NCI-H2171 (cell line): ENCODE measurements around the gene C1orf21.
A peak's percentile ranks its signal among the peaks of the same experiment; 100 is the strongest.
"Not testable (repeated sequence)": the region's sequence is repeated elsewhere in the genome, so short reads cannot be mapped to it uniquely, and the experiment has no call there.

ENCODE experiments used
- DNase-seq: peaks from one replicate; lab custom pipeline; 2025; lab: John Stamatoyannopoulos, UW

C1orf21 gene, protein sequence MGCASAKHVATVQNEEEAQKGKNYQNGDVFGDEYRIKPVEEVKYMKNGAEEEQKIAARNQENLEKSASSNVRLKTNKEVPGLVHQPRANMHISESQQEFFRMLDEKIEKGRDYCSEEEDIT

DNA sequence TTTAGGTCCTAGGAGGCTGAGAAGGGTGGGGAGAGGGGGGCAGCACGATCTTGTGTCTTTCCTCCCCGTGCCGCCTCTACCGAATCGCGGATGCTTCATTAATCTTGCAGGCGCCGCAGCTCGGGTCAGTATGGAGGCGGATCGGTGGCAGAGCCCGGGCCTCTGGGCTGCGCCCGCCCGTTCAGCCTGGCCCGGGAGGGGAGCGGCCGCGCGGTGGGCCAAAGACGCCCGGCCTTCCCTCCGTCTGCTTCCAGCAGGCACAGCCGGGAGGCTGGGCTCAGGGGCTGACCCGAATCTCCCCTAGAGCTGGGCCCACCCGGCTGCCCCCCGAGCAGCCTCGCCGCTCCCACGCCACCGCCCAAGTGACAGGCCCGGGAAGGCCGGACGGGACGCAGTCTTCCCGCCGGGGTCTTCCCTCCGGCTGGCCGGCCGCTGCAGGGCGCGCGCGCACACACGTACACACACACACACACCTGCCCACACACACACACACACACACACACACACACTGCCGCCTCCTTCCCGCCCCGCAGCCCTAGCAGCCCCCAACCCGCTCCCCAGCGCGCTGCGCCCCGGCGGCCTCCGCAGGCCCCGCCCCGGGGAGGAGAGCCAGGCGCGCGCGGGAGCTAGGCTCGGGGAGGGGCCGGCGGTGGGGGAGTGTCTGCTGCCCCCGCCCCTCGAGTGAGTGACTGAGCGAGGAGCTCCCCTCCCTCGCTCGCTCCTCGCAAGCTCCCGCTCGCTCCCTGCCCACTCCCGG lies at the start of gene C1orf21:
C1orf21 (plus strand) TSS at position 718 of the 757 bp plus-strand sequence. CDS start 90,481 bp downstream, outside the sequence.
- peak; percentile 92 for DNase-seq

DNA sequence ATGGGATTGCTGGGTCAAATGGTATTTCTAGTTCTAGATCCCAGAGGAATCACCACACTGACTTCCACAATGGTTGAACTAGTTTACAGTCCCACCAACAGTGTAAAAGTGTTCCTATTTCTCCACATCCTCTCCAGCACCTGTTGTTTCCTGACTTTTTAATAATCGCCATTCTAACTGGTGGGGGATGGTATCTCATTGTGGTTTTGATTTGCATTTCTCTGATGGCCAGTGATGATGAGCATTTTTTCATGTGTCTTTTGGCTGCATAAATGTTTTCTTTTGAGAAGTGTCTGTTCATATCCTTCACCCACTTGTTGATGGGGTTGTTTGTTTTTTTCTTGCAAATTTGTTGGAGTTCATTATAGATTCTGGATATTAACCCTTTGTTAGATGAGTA lies 49.0 kb upstream of the C1orf21 start:
- not testable (repeated sequence) for DNase-seq

DNA sequence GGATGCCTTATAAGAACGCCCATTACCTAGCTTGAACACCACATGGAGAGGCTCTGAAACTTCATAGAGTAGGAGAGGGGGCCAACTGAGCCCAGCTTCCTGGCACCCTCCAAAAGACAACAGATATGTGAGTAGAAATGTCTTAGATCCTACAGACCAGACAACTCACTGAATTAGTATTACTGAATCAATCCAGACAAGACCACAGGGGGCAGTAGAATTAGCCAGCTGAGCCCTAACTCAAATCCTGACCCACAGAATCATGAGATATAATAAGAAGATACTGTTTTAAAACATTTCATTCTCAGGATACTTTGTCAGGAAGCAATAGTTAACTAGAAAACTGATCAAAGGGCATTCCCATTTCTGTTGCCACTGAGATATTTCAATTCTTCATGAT lies 45.8 kb upstream of the C1orf21 start:
- no peak for DNase-seq

DNA sequence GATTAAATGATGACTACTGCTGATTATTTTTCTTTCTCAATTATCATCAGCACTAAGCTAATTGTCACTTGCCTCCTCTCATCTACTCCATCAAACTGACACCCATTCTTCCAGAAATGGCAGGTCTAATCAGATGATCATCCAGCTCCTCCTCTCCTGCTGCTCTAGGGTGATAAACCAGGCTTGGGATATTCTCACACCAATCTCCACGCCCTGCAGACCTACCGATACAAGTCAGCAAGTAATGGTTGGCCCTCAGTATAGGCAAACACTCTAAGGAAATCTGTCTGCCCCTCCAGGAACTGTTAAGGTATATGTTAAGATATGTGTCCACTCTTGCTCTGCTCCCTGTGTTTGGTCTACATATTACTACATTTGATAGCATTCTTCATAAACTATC lies 36.3 kb upstream of the C1orf21 start:
- no peak for DNase-seq

DNA sequence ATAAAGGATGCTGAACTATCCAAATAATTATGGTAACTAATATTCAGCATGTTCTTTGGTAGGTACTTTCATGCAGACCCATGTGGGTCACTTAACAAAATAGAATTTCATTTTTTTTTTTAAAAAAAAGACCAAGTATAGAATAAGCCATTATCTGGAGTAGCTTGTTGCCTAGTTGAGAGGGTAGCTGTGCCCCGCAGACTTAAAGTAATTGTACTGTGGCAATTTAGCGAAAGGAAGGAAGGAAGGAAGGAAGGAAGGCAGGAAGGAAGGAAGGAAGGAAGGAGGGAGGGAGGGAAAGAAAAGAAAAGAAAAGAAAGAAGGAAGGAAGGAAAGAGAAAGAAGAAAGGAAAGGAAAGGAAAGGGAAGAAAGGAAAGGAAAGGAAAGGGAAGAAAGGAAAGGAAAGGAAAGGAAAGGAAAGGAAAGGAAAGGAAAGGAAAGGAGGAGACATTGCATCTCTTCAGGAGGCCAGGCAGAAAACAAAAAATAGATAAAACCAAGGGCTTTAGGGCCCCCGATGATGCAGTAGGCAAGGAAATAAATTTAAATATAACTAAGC lies 35.3 kb upstream of the C1orf21 start:
- DNase-seq: no peak

DNA sequence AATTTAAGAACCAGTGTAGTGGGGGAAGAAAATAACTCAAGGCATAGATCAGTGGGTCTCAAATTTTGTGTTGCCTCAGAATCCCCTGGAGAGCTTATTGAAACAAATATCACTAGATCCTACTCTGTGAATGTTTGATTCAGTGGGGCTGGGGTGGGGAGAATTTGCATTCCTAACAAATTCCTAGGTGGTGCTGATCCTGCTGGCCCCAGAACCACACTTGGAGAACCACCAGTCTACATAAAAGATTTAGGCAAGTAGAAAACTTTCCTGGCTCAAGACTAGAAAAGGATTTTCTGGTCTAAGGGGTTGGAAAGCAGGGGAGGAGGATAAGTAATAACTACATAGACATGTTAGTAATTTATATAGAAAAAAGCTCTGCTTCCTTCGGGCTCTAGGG lies 34.1 kb upstream of the C1orf21 start:
- DNase-seq: no peak

DNA sequence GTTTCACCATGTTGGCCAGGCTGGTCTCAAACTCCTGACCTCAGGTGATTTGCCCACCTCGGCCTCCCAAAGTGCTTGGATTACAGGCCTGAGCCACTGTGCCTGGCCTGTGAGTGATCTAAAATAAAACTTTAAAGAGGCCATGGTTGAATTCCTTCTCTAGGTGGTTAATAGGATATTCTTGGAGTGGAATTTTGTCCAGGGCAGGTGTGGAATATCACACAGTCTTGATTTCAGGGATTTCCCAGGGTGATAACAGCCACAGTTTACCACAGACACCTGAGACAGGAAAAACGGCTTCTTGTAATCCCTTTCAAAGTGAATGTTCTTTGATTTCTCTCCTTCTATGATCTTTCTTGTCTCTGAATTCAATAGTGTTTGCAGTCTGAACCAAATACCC lies 32.1 kb upstream of the C1orf21 start:
- no peak for DNase-seq

DNA sequence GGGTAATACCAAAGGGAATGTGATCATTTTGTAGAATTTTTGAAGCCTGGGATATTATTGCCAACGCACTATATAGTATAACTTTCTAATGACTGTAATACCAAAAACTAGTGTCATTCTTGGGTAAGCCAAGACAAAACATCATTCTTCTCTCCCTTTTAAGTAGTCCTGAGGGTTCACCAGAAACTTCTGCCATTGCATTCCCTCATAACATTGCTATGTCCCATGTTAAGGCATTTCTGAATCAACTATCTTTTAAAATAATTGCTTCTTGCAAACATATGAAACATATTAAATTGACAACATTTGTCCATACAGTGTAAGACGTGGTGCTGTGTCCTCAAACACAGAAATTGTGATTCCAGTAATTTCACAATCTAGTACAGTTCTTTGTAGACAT lies 29.9 kb upstream of the C1orf21 start:
- no peak for DNase-seq

DNA sequence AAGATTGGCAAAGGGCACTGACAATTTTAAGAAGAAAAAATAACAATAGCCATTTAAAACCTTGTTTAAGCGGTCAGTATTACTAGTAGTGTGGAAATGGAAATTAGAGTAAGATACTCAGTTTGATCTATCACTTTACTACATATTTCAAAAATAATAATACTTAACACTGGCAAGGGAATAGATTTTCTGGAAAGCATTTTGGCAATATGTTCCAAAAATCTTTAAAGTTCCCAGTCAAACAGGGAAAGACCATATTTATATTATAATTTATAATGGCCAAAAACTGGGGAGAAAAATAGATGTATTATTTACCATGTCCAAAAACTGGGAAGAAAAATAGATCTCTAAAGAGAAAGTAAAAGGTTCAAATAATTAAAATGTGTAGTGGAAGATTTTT lies 28.6 kb upstream of the C1orf21 start:
- no peak for DNase-seq

DNA sequence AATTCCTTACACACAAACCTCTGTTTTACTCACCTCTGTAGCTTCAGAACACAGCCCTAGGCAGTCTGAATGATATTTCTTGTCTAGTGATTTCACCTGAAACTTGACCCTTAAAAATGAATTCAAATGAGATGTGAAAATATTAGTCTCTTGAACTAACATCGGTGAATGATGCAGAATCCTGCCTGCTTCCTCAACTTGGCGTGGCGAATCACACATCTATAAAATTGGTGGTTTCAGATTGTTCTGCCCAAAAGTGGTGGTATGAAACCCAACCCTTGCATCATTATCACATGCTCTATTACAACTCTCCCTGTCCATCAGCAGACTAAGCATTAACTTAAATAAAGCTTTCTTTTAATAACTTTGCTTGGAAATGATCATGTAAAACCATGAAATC lies 26.9 kb upstream of the C1orf21 start:
- DNase-seq: no peak

DNA sequence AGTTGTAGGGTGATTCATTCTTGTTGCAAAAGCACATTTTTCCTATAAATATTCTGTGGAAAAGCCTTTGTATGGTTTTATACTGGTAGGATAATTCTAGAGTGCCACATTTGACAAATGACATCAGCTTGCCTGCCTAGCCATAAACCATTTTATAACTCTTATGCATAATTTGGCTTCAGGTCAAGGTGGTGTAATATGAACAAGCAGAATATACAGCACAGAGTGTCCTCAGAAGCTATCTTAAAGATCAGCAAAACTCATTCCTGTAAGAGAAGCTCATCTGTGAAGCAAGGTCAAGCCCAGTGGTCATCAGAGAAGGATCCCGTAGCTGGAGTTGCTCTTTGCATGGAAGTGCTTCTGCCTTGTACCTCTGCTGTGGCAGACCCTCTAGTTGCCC lies 24.0 kb upstream of the C1orf21 start:
- no peak for DNase-seq

DNA sequence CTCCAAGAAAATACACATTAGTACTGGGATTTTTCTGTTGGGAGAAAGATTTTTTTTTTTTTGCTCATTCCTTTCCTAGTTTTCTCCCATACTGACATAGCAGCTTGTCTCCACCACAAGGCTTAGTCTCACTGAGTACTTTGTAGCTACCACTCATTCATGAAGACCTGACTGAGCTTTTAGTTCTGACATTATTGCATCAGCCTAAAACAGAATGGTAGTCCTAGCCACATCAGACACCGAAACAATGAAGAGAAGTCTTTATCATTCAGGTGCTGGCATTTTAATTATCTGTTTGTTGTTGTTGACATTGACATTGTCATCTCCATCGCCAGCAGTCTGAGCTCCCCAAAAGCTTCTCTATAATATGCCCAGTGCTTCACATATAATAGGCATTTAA lies 21.1 kb upstream of the C1orf21 start:
- no peak for DNase-seq

DNA sequence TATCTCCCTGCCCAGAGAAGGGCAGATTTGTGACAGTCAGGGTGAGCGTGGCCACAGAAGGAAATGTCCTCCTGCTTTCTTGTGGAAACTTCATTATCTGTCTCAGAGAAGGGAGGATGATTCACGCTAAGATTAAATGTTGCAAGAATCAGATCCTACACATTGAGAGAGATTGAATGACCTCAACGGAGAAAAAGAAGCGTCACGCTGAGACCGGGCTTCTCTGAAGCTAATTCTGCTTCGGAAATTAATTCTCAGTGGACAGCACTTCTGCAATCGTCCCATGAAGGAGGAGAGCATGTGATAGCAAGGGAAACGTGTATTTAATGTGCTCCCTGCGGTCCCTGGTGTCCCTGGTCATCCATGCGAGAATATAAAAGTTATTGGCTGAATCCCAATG lies 19.8 kb upstream of the C1orf21 start:
- DNase-seq: no peak

DNA sequence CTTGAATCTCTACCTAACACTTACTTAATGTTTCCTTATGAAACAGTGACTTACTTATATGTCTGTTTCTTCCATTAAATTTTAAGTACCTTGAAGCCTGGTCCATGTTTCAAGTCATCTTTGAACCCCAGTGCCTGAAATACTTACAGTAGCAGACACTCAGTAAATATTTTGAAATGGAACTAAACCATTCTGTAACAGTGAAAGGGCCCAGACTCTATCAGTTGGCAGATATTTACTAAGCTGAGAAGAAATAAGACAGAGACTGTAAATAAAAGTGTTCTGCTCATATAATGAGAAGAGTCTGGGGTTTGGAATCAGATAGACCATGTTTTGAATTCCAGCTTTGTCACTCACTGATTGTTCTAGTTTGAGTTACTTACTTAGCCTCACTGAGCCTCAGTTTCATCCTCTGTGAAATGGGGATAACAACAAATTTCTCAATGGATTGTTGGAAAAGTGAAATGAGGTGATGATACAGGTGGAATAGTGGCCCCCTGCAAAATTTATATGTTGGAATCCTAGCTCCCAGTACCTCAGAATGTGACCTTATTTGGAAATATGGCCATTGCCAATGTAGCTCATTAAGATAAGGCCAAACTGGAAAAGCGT lies 19.3 kb upstream of the C1orf21 start:
- no peak for DNase-seq

DNA sequence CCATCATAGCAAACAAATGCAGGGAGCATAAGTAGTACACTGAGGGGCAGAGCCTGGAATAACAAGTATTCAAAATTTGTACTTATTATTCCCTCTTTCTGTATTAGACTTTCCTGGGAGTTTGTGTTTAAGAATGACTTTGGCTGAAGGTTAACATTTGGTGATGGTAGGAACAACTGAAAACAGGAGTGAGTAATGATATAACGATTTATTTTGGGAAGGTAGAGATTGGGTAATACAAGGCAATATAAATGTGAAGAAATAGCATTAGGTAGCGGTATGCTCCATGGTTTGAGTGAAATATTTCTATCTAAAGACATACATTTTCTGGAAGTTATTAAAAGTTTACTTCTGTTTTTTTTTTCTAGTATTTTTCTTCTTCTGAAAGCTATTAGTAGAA lies 18.5 kb upstream of the C1orf21 start:
- DNase-seq: no peak

DNA sequence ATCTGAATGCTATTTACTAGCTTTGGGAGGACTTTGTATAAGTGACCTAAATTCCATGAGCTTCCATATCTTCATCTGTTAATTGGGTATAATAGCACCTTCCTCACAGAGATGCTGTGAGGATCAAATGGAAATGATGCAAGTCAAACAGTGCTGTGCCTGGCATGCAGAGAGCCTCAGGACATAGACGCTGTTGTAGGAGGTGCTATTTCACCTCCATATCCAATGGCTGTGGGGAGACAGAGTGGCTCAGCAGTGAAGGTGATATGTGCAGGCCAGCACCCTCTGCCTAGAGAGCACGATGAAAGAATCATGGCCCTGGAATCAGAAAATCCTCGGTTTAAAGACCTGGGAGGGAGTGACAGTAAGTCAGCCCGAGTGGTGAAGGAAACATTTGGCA lies 16.0 kb upstream of the C1orf21 start:
- no peak for DNase-seq

DNA sequence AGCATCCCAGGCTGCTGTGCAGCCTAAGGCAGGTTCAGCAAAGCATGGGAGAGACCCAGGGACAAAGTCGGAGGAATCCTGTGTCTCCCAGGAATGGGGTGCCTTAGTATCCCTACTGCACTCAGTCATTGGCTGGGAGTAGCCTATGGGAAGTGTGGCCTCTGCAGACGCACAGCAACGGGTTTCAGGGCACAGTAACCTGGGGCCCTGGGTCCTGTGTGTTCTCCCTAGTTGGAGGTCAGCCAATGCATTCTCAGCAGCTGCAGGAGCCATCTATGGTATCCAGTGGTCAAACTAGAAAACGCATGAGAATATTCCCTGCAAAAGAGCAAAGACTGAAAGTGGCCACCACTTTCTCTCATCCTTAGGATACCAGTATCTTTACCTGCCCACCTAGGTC lies 13.7 kb upstream of the C1orf21 start:
- DNase-seq: no peak

DNA sequence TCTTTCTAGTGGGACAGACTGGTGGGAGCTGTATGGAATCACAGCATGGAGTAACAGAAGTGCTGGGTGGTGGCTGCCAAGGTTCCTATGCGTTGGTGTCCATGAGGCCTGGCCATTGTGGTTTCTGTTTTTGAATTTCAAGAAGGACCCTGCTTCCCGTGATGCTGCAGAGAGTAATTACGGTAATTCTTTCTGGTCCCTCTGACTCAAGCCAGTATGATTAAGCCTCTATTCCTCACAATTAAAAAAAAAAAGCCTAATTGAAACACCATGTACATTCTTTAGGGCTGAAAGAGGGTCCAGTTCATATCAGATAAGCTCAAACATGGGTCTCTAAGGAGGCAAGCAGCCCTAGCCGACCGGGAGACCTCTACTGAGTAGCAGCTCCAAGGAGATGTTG lies 10.5 kb upstream of the C1orf21 start:
- no peak for DNase-seq

DNA sequence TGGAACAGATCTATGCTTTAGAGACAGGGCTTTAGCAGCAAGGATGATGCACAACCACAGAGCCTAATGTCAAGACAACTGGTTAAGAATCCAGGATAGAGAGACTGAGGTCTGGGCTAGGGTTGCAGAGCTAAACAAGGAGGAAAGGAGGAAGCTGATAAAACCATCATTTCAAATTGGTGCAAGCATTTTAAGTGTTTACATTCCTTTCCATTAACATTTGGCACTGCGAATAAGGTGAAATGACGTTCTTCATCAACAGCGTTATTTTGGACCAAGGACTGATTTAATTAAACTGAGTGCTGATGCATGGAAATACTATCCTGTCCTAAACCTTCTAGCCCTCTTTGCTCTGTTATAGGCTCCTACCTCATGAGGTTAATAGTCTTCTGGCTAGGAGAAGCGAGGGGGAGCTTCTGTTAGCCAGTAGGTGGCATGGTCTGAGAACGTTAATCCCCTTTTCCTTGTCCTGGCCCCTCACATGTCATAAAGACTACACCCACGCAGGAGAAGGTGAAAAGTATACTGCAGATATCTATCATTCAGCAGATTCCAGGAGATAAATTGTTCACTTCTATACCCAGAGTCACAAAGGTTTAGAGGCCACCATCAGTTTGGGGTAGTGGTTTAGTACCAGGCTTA lies 7.6 kb upstream of the C1orf21 start:
- DNase-seq: no peak

DNA sequence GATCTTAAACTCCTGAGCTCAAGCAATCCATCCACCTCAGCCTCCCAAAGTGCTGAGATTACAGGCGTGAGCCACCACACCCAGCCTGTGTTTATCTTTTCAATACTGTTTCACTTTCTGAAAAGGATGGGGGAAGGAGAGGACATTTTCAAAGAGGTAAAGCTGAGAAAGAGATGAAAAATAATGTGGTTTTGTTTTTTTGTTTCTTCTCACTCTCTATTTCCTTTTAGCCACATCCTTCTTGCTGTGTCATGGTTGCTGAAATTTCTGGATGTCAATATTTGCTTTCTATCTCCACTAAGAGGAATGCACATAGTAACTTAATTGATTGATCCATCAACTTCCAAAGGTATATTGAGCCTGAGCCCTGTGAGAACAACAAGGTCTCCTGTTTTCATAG lies 6.4 kb upstream of the C1orf21 start:
- DNase-seq: no peak

DNA sequence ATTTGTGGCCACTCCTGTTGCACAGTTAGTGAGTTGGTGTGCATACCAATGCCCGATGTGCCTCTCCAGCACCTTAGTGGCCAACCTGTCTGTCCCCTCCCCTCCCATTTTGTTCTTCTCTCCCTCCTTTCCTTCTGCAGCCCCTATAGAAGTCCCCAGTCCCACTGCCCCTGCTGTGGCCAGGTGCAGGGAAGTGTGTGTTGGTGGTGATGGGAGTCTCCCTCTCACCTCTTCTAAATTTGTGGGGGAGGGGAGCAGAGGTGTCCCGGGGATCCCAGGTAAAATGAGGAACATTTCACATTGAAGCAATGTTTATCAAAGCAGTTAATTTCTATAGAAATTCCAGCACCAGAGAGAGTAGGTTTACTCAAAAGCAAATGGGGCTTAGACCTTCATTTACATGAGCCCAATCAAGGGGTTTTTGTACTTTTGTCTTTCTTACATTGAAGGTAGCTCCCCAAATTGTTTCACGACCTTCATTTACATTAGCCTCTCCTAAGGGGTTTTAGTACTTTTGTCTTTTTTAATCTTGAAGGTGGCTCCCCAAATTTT lies 3.0 kb upstream of the C1orf21 start:
- DNase-seq: no peak

DNA sequence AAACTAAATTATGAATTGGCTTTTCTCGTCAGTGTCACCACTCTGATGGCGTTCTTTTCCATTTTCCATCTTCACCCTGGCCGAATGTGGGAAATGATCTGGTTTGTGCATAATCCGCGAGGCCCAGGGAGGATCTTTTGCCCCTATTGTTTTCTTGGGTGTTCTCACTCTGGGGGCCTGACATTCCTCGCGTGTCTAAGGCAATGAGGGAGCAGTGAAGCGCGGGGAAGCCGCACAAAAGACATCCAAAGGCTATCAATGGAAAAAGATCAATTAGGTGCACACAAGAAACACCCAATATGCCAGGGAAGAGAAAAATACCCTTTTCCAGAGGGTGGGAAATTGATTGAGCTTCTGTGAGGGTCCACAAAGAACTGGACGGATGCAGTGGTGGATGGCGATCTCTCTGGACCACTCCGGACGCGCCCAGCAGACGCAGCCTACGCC lies 941 bp upstream of the C1orf21 start:
- no peak for DNase-seq

DNA sequence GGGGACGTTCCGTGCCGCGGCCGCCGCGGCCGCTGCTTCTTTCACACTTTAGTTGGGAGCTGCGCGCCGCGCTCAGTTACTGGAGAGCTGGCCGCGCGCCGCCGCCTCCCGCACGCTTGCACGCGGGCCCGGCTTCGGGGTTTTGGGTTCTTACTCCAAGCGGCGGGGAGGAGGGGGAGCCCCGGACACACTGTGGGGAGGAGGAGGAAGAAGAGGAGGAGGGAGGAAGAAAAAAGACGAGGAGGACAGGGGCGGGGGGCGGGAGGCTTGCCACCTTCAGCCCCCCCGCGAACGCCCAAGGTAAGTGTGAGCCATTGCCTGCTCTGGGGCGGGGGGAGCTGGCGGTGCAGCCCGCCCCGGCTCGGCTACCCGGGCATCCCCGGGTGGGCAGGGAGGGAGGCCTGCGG lies 243 bp downstream of the C1orf21 start:
- DNase-seq: no peak
